ENCODE data around the gene RERGL. TPM values are rescaled to one million over a fixed set of nuclear protein-coding genes. Genes with fewer than 3 reads are reported as not detected.

Gene RERGL
- total and polyA plus RNA-seq, 2 experiments from 2014 or later = 0.74 TPM; not detected in 1

- no peak overlapping the region for H3K4me2 ChIP-seq (ENCODE audit: unreplicated experiment)
- H3K9me2 ChIP-seq (ENCODE audit: insufficient read depth) = no peaks in the 10 kb centered on the region
- 81 to 86% methylated on average over 5 of the region's 5 CpGs for WGBS, 2 experiments (ENCODE audit: low coverage in 1 of 2, low lambda C conversion rate in 2 of 2, missing lambda C conversion rate in 2 of 2)
- H3K9ac ChIP-seq = no peak overlapping the region
- H3K36me3 ChIP-seq (ENCODE audit: low read depth) = no peaks in the 10 kb centered on the region
- no peak overlapping the region for H3K4me3 ChIP-seq
- no peak overlapping the region for H2AFZ ChIP-seq
- peaks cover 7% of the 10 kb centered on the region; the same call in 1 of the 2 replicates for H3F3A ChIP-seq (ENCODE audit: insufficient read depth)
- peaks cover 14% of the 10 kb centered on the region for H3K4me1 ChIP-seq (ENCODE audit: insufficient read depth)
- no peak overlapping the region for H3K27ac ChIP-seq
- H3K79me2 ChIP-seq (ENCODE audit: insufficient read depth) = no peaks in the 10 kb centered on the region
- no peaks in the 10 kb centered on the region for H4K20me1 ChIP-seq (ENCODE audit: insufficient read depth)
- in situ Hi-C loops (cut with MboI) = no loop called here
- no peak for TF ChIP-seq EZH2phosphoT487 (IDR thresholded peaks at IDR 0.05; ENCODE audit: insufficient read depth, low read depth)
- no peak for TF ChIP-seq EZH2 (IDR thresholded peaks at IDR 0.05; ENCODE audit: insufficient read depth, poor library complexity, severe bottlenecking)
- H3K9me3 ChIP-seq (ENCODE audit: low read depth) = no peaks in the 10 kb centered on the region
- no peaks in the 10 kb centered on the region for H3K27me3 ChIP-seq (replicated peaks; ENCODE audit: insufficient read depth)
- no peak for DNase-seq
Observed at GRCh38 chr12:18130851-18131250, 40.9 kb upstream of the RERGL start.

- Histone ChIP-seq H3K9ac (no peak overlapping the region), H3K79me2 (ENCODE audit: insufficient read depth) (no peaks in the 10 kb centered on the region), H3K4me2 (ENCODE audit: unreplicated experiment) (no peak overlapping the region), H3K27ac (no peak overlapping the region), H3K9me2 (ENCODE audit: insufficient read depth) (no peaks in the 10 kb centered on the region), H4K20me1 (ENCODE audit: insufficient read depth) (no peaks in the 10 kb centered on the region), H3K27me3 (replicated peaks; ENCODE audit: insufficient read depth) (no peaks in the 10 kb centered on the region), H3K9me3 (ENCODE audit: low read depth) (no peaks in the 10 kb centered on the region), H3K4me1 (ENCODE audit: insufficient read depth) (no peaks in the 10 kb centered on the region), H3K4me3 (no peak overlapping the region), H3K36me3 (ENCODE audit: low read depth) (no peaks in the 10 kb centered on the region), H2AFZ (no peak overlapping the region), H3F3A (ENCODE audit: insufficient read depth) (no peaks in the 10 kb centered on the region)
- no peak for DNase-seq
- in situ Hi-C loops (cut with MboI) = no loop called here
- TF ChIP-seq EZH2 (IDR thresholded peaks at IDR 0.05; ENCODE audit: insufficient read depth, poor library complexity, severe bottlenecking) (no peak), EZH2phosphoT487 (IDR thresholded peaks at IDR 0.05; ENCODE audit: insufficient read depth, low read depth) (no peak)
- WGBS, 2 experiments (ENCODE audit: low coverage in 1 of 2, low lambda C conversion rate in 2 of 2, missing lambda C conversion rate in 2 of 2) = 35 to 44% methylated on average over 5 of the region's 5 CpGs
Observed at GRCh38 chr12:18123707-18124106, 33.7 kb upstream of the RERGL start.

- no peak overlapping the region for H3K4me2 ChIP-seq (ENCODE audit: unreplicated experiment)
- H3K79me2 ChIP-seq (ENCODE audit: insufficient read depth) = no peaks in the 10 kb centered on the region
- H4K20me1 ChIP-seq (ENCODE audit: insufficient read depth) = no peaks in the 10 kb centered on the region
- no peak overlapping the region for H3K4me3 ChIP-seq
- no peak overlapping the region for H3K27ac ChIP-seq
- no peaks in the 10 kb centered on the region for H3K27me3 ChIP-seq (replicated peaks; ENCODE audit: insufficient read depth)
- no peak overlapping the region for H3K9ac ChIP-seq
- in situ Hi-C loops (cut with MboI) = no loop called here
- H3K4me1 ChIP-seq (ENCODE audit: insufficient read depth) = no peaks in the 10 kb centered on the region
- no peak for DNase-seq
- no peak for TF ChIP-seq EZH2phosphoT487 (IDR thresholded peaks at IDR 0.05; ENCODE audit: insufficient read depth, low read depth)
- no peak for TF ChIP-seq EZH2 (IDR thresholded peaks at IDR 0.05; ENCODE audit: insufficient read depth, poor library complexity, severe bottlenecking)
- no peaks in the 10 kb centered on the region for H3K9me3 ChIP-seq (ENCODE audit: low read depth)
- H2AFZ ChIP-seq = no peak overlapping the region
- no peaks in the 10 kb centered on the region for H3F3A ChIP-seq (ENCODE audit: insufficient read depth)
- no peaks in the 10 kb centered on the region for H3K36me3 ChIP-seq (ENCODE audit: low read depth)
- 0 to 4% methylated on average over 1 of the region's 1 CpG for WGBS, 2 experiments (ENCODE audit: low coverage in 1 of 2, low lambda C conversion rate in 2 of 2, missing lambda C conversion rate in 2 of 2)
- no peaks in the 10 kb centered on the region for H3K9me2 ChIP-seq (ENCODE audit: insufficient read depth)
Observed at GRCh38 chr12:18120899-18121298, 30.9 kb upstream of the RERGL start.

- H3K4me1 ChIP-seq (ENCODE audit: insufficient read depth) = no peaks in the 10 kb centered on the region
- no peaks in the 10 kb centered on the region for H4K20me1 ChIP-seq (ENCODE audit: insufficient read depth)
- H3K4me3 ChIP-seq = no peak overlapping the region
- 0 out of 2 replicates have a peak, but pooled peaks cover 3% of the 10 kb centered on the region for H3K27me3 ChIP-seq (replicated peaks; ENCODE audit: insufficient read depth)
- H3K9me2 ChIP-seq (ENCODE audit: insufficient read depth) = no peaks in the 10 kb centered on the region; the same call in 1 of the 2 replicates
- H3K4me2 ChIP-seq (ENCODE audit: unreplicated experiment) = no peak overlapping the region
- no peaks in the 10 kb centered on the region for H3K9me3 ChIP-seq (ENCODE audit: low read depth)
- in situ Hi-C loops (cut with MboI) = no loop called here
- no peak overlapping the region for H3K27ac ChIP-seq
- no peak overlapping the region for H3K9ac ChIP-seq
- DNase-seq = no peak
- 52 to 53% methylated on average over 4 of the region's 4 CpGs for WGBS, 2 experiments (ENCODE audit: low coverage in 1 of 2, low lambda C conversion rate in 2 of 2, missing lambda C conversion rate in 2 of 2)
- H2AFZ ChIP-seq = no peak overlapping the region
- no peaks in the 10 kb centered on the region for H3K79me2 ChIP-seq (ENCODE audit: insufficient read depth)
- H3K36me3 ChIP-seq (ENCODE audit: low read depth) = no peaks in the 10 kb centered on the region
- no peak for TF ChIP-seq EZH2phosphoT487 (IDR thresholded peaks at IDR 0.05; ENCODE audit: insufficient read depth, low read depth)
- TF ChIP-seq EZH2 (IDR thresholded peaks at IDR 0.05; ENCODE audit: insufficient read depth, poor library complexity, severe bottlenecking) = no peak
- H3F3A ChIP-seq (ENCODE audit: insufficient read depth) = no peaks in the 10 kb centered on the region
Observed at GRCh38 chr12:18108611-18109010, 18.6 kb upstream of the RERGL start.

- Histone ChIP-seq H3K9me2 (ENCODE audit: insufficient read depth) (no peaks in the 10 kb centered on the region), H2AFZ (no peak overlapping the region), H3K36me3 (ENCODE audit: low read depth) (no peaks in the 10 kb centered on the region), H3K27me3 (replicated peaks; ENCODE audit: insufficient read depth) (no peaks in the 10 kb centered on the region), H3K4me3 (no peak overlapping the region), H3F3A (ENCODE audit: insufficient read depth) (no peaks in the 10 kb centered on the region), H3K27ac (no peak overlapping the region), H3K4me2 (ENCODE audit: unreplicated experiment) (no peak overlapping the region), H3K4me1 (ENCODE audit: insufficient read depth) (no peaks in the 10 kb centered on the region), H3K9ac (no peak overlapping the region), H3K79me2 (ENCODE audit: insufficient read depth) (no peaks in the 10 kb centered on the region), H4K20me1 (ENCODE audit: insufficient read depth) (no peaks in the 10 kb centered on the region), H3K9me3 (ENCODE audit: low read depth) (no peaks in the 10 kb centered on the region)
- 50 to 59% methylated on average over 2 of the region's 2 CpGs for WGBS, 2 experiments (ENCODE audit: low coverage in 1 of 2, low lambda C conversion rate in 2 of 2, missing lambda C conversion rate in 2 of 2)
- in situ Hi-C loops (cut with MboI) = no loop called here
- no peak for DNase-seq
- no peak for TF ChIP-seq EZH2phosphoT487 (IDR thresholded peaks at IDR 0.05; ENCODE audit: insufficient read depth, low read depth)
Observed at GRCh38 chr12:18103624-18104023, 13.6 kb upstream of the RERGL start.

Data from GM23248 (cell line).